Smooth muscle cell (in vitro differentiated cells): Measurements from ENCODE around the gene SNW1. TPM values are rescaled to one million over a fixed set of nuclear protein-coding genes. Genes with fewer than 3 reads are reported as not detected.
"Not testable (repeated sequence)": the region's sequence is repeated elsewhere in the genome, so short reads cannot be mapped to it uniquely, and the experiment has no call there.

ENCODE experiments used
- DNase-seq: peaks from one replicate; lab custom pipeline; 2025; ENCODE audit not compliant: unreplicated experiment; lab: John Stamatoyannopoulos, UW
- H2AFZ ChIP-seq: fragments of 200-600 bp; sonication (generic); 2 replicates; pipeline ENCODE4 v1.6.0; 2016; ENCODE audit warnings: antibody characterized with exemption, low read depth, mild to moderate bottlenecking
- H3F3A ChIP-seq: fragments of 200-600 bp; sonication (generic); 2 replicates; pipeline ENCODE4 v1.6.0; 2017; ENCODE audit warnings: antibody characterized with exemption, low read depth
- H3K27ac ChIP-seq: fragments of 200-600 bp; sonication (generic); 2 replicates; pipeline ENCODE4 v1.5.1; 2016; ENCODE audit warnings: low read depth, mild to moderate bottlenecking
- H3K27me3 ChIP-seq: fragments of 200-600 bp; sonication (generic); 2 replicates; pipeline ENCODE4 v1.6.1; 2016; ENCODE audit warnings: low read depth, mild to moderate bottlenecking
- H3K36me3 ChIP-seq: fragments of 200-600 bp; sonication (generic); 2 replicates; pipeline ENCODE4 v1.5.1; 2016; ENCODE audit warnings: low read depth
- H3K4me1 ChIP-seq: fragments of 200-600 bp; sonication (generic); 2 replicates; pipeline ENCODE4 v1.5.1; 2016; ENCODE audit warnings: low read depth
- H3K4me2 ChIP-seq: fragments of 200-600 bp; sonication (generic); 2 replicates; pipeline ENCODE4 v1.6.0; 2016; ENCODE audit warnings: mild to moderate bottlenecking
- H3K4me3 ChIP-seq: fragments of 200-600 bp; sonication (generic); 2 replicates; pipeline ENCODE4 v1.5.1; 2016; ENCODE audit warnings: mild to moderate bottlenecking
- H3K79me2 ChIP-seq: fragments of 200-600 bp; sonication (generic); 2 replicates; pipeline ENCODE4 v1.6.0; 2016; ENCODE audit warnings: low read depth, mild to moderate bottlenecking
- H3K9ac ChIP-seq: fragments of 200-600 bp; sonication (generic); 2 replicates; pipeline ENCODE4 v1.6.0; 2016; ENCODE audit warnings: low read depth
- H3K9me3 ChIP-seq: fragments of 200-600 bp; sonication (generic); replicated peaks from 2 replicates; pipeline ENCODE4 v1.5.1; 2016; ENCODE audit warnings: low read depth
- H4K20me1 ChIP-seq: fragments of 200-600 bp; sonication (generic); 2 replicates; pipeline ENCODE4 v1.6.0; 2016; ENCODE audit warnings: low read depth
- WGBS: methylation state at CpG from one replicate; pipeline ENCODE4 v1.1.7; 2016; ENCODE audit warnings: low lambda C conversion rate; 5-methylcytosine and 5-hydroxymethylcytosine counted together
- polyA plus RNA-seq: library from polyadenylated mRNA; unstranded; fragments of >200 nt; fragmentation: Nextera tagmentation; extraction: Ambion mirVana; gene quantifications from 2 replicates; pipeline ENCODE4 v1.2.1, GENCODE V29; 2016
- total RNA-seq: library from RNA; depleted of rRNA; stranded (reverse); fragments of >200 nt; gene quantifications from 2 replicates; pipeline ENCODE4 v1.2.3, GENCODE V29; 2014
- TF ChIP-seq, protein P1 (sequence below): fragments of 200-600 bp; sonication (generic); IDR thresholded peaks from 2 replicates; pipeline ENCODE4 v1.5.1; 2017; ENCODE audit warnings: borderline replicate concordance, mild to moderate bottlenecking, antibody characterized with exemption; ENCODE audit not compliant: insufficient read depth, poor library complexity, severe bottlenecking

The SNW1 gene
- total and polyA plus RNA-seq, 2 experiments from 2014 or later, result 51.6 to 58.4 TPM

DNA sequence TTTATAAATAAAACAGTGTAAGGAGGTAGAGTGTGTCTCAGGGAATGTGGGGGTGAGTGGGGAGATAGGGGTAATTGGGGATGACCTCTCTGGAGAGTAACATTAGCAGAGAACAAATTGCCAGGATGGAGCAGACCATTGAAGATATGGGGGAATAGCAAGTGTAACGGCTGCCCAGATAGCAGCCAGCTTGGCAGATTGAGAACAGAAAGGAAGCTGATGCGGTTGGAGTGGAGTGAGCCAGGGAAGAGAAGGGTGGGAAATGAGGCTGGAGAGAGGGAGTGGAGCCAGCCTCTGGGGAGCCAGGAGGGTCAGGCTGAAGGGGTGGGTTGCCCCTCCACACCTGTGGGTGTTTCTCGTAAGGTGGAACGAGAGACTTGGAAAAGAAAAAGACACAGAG lies 33.4 kb upstream of the SNW1 start:
- no peak for DNase-seq
- 89% methylated on average over 3 of the region's 4 CpGs for WGBS
- H4K20me1 ChIP-seq, result no peaks in the 10 kb centered on the region

GRCh38 chr14:77793255-77793654 lies 32.3 kb upstream of the SNW1 start:
- not testable (repeated sequence) for H3F3A ChIP-seq, DNase-seq, H3K4me2 ChIP-seq, H3K27me3 ChIP-seq, H2AFZ ChIP-seq, H4K20me1 ChIP-seq, H3K9me3 ChIP-seq, H3K36me3 ChIP-seq, H3K79me2 ChIP-seq, H3K4me3 ChIP-seq, H3K27ac ChIP-seq, H3K9ac ChIP-seq, H3K4me1 ChIP-seq
- 97% methylated on average over 3 of the region's 3 CpGs for WGBS

More for the DNA sequence above, 33.4 kb upstream of the SNW1 start:
- no peak overlapping the region for H3K27ac ChIP-seq
- H3K4me1 ChIP-seq, result no peaks in the 10 kb centered on the region
- H3K4me2 ChIP-seq, result no peak overlapping the region
- no peaks in the 10 kb centered on the region for H3K79me2 ChIP-seq
- H3K36me3 ChIP-seq, result no peaks in the 10 kb centered on the region
- H3F3A ChIP-seq, result no peaks in the 10 kb centered on the region
- H3K27me3 ChIP-seq, result no peaks in the 10 kb centered on the region
- no peak overlapping the region for H2AFZ ChIP-seq
- H3K9ac ChIP-seq, result no peak overlapping the region
- TF ChIP-seq, protein P1, sequence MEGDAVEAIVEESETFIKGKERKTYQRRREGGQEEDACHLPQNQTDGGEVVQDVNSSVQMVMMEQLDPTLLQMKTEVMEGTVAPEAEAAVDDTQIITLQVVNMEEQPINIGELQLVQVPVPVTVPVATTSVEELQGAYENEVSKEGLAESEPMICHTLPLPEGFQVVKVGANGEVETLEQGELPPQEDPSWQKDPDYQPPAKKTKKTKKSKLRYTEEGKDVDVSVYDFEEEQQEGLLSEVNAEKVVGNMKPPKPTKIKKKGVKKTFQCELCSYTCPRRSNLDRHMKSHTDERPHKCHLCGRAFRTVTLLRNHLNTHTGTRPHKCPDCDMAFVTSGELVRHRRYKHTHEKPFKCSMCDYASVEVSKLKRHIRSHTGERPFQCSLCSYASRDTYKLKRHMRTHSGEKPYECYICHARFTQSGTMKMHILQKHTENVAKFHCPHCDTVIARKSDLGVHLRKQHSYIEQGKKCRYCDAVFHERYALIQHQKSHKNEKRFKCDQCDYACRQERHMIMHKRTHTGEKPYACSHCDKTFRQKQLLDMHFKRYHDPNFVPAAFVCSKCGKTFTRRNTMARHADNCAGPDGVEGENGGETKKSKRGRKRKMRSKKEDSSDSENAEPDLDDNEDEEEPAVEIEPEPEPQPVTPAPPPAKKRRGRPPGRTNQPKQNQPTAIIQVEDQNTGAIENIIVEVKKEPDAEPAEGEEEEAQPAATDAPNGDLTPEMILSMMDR, result no peak
- H3K4me3 ChIP-seq, result no peak overlapping the region
- no peaks in the 10 kb centered on the region for H3K9me3 ChIP-seq

DNA sequence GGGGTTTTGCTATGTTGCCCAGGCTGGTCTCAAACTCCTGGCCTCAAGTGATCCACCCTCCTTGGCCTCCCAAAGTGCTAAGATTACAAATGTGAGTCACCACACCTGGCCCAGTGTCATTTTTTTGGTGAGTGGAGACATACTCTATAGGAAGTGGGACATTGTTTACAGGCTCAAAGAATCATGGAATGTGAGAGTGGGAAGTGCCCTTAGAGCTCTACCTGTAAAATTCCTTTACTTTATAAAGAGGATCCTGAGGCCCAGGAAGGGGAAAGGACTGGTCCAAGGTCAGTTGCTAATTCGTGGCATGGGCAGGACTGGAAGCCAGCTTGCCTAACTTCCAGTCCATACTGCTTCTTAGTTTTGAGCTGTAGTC lies 30.3 kb upstream of the SNW1 start:
- no peak overlapping the region for H3K9ac ChIP-seq
- H3K27me3 ChIP-seq, result no peaks in the 10 kb centered on the region
- DNase-seq, result no peak
- no peaks in the 10 kb centered on the region for H3K79me2 ChIP-seq
- no peak overlapping the region for H3K4me3 ChIP-seq
- H3K9me3 ChIP-seq, result no peaks in the 10 kb centered on the region
- TF ChIP-seq, protein P1, result no peak
- 69% methylated on average over 1 of the region's 1 CpG for WGBS
- no peak overlapping the region for H3K27ac ChIP-seq
- no peaks in the 10 kb centered on the region for H3K4me1 ChIP-seq
- no peaks in the 10 kb centered on the region for H4K20me1 ChIP-seq
- no peak overlapping the region for H3K4me2 ChIP-seq
- no peaks in the 10 kb centered on the region for H3F3A ChIP-seq
- H2AFZ ChIP-seq, result no peak overlapping the region
- H3K36me3 ChIP-seq, result no peaks in the 10 kb centered on the region

GRCh38 chr14:77790566-77791224 lies 29.7 kb upstream of the SNW1 start:
- Histone ChIP-seq H3K9me3 (no peaks in the 10 kb centered on the region), H3K9ac (no peak overlapping the region), H3K79me2 (no peaks in the 10 kb centered on the region), H3K27me3 (no peaks in the 10 kb centered on the region), H3F3A (no peaks in the 10 kb centered on the region), H3K36me3 (no peaks in the 10 kb centered on the region), H4K20me1 (no peaks in the 10 kb centered on the region), H2AFZ (no peak overlapping the region), H3K4me2 (no peak overlapping the region), H3K4me1 (peaks cover 3% of the 10 kb centered on the region), H3K4me3 (no peak overlapping the region), H3K27ac (no peak overlapping the region)
- 73% methylated on average over 6 of the region's 6 CpGs for WGBS
- TF ChIP-seq, protein P1, result no peak
- no peak for DNase-seq
